Measurements from ENCODE around the gene DLG2. TPM values are rescaled to one million over a fixed set of nuclear protein-coding genes. Genes with fewer than 3 reads are reported as not detected.

Gene DLG2
- total and polyA plus RNA-seq, 4 donors, result 0.30 to 5.5 (median 0.68) TPM

DNA sequence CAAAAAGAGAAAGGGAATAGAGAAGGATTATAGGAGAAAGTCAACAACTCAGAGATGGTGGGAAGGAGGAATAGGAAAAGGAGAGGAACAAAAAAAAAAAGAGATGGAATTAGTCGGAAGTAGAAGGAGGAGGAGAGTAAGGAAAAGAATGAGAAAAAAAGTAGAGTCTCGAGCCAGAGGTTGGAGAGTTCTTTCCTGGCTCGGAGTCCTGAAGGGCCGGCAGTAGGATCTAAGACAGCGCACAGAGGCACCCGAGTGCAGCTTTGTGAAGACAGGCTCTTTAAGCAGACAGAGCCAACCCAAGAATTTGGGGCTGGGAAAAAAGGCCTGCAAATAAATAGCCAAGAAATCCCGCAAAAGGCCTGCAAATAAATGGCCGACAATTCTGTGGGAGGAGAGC lies 2170.6 kb downstream of the DLG2 start:
- no peaks in the 10 kb centered on the region for H3K27me3 ChIP-seq (ENCODE audit: control insufficient read depth in 4 of 4, insufficient read depth in 4 of 4, low read length in 3 of 4)
- no peaks in the 10 kb centered on the region for H3K9me3 ChIP-seq (ENCODE audit: control insufficient read depth in 4 of 4, low read length in 3 of 4)
- H3K9ac ChIP-seq (ENCODE audit: low read depth in 1 of 2, low read length in 2 of 2), result no peak overlapping the region
- TF ChIP-seq, protein P1, sequence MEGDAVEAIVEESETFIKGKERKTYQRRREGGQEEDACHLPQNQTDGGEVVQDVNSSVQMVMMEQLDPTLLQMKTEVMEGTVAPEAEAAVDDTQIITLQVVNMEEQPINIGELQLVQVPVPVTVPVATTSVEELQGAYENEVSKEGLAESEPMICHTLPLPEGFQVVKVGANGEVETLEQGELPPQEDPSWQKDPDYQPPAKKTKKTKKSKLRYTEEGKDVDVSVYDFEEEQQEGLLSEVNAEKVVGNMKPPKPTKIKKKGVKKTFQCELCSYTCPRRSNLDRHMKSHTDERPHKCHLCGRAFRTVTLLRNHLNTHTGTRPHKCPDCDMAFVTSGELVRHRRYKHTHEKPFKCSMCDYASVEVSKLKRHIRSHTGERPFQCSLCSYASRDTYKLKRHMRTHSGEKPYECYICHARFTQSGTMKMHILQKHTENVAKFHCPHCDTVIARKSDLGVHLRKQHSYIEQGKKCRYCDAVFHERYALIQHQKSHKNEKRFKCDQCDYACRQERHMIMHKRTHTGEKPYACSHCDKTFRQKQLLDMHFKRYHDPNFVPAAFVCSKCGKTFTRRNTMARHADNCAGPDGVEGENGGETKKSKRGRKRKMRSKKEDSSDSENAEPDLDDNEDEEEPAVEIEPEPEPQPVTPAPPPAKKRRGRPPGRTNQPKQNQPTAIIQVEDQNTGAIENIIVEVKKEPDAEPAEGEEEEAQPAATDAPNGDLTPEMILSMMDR (IDR thresholded peaks at IDR 0.05; ENCODE audit: low read depth, low read length, missing input control), result no peak
- TF ChIP-seq, protein P2, sequence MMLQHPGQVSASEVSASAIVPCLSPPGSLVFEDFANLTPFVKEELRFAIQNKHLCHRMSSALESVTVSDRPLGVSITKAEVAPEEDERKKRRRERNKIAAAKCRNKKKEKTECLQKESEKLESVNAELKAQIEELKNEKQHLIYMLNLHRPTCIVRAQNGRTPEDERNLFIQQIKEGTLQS (IDR thresholded peaks at IDR 0.05), result no peak
- TF ChIP-seq, protein P3, sequence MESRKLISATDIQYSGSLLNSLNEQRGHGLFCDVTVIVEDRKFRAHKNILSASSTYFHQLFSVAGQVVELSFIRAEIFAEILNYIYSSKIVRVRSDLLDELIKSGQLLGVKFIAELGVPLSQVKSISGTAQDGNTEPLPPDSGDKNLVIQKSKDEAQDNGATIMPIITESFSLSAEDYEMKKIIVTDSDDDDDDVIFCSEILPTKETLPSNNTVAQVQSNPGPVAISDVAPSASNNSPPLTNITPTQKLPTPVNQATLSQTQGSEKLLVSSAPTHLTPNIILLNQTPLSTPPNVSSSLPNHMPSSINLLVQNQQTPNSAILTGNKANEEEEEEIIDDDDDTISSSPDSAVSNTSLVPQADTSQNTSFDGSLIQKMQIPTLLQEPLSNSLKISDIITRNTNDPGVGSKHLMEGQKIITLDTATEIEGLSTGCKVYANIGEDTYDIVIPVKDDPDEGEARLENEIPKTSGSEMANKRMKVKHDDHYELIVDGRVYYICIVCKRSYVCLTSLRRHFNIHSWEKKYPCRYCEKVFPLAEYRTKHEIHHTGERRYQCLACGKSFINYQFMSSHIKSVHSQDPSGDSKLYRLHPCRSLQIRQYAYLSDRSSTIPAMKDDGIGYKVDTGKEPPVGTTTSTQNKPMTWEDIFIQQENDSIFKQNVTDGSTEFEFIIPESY (IDR thresholded peaks at IDR 0.05), result no peak
- TF ChIP-seq HNF4G (IDR thresholded peaks at IDR 0.05) (no peak), FOXA1 (IDR thresholded peaks at IDR 0.05) (no peak), RAD21 (IDR thresholded peaks at IDR 0.05) (no peak), JUND (IDR thresholded peaks at IDR 0.05) (no peak), SP1 (IDR thresholded peaks at IDR 0.05) (no peak), NR2F2 (IDR thresholded peaks at IDR 0.05) (no peak)
- TF ChIP-seq, protein P4, sequence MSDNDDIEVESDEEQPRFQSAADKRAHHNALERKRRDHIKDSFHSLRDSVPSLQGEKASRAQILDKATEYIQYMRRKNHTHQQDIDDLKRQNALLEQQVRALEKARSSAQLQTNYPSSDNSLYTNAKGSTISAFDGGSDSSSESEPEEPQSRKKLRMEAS (IDR thresholded peaks at IDR 0.05), result no peak
- TF ChIP-seq, protein P5, sequence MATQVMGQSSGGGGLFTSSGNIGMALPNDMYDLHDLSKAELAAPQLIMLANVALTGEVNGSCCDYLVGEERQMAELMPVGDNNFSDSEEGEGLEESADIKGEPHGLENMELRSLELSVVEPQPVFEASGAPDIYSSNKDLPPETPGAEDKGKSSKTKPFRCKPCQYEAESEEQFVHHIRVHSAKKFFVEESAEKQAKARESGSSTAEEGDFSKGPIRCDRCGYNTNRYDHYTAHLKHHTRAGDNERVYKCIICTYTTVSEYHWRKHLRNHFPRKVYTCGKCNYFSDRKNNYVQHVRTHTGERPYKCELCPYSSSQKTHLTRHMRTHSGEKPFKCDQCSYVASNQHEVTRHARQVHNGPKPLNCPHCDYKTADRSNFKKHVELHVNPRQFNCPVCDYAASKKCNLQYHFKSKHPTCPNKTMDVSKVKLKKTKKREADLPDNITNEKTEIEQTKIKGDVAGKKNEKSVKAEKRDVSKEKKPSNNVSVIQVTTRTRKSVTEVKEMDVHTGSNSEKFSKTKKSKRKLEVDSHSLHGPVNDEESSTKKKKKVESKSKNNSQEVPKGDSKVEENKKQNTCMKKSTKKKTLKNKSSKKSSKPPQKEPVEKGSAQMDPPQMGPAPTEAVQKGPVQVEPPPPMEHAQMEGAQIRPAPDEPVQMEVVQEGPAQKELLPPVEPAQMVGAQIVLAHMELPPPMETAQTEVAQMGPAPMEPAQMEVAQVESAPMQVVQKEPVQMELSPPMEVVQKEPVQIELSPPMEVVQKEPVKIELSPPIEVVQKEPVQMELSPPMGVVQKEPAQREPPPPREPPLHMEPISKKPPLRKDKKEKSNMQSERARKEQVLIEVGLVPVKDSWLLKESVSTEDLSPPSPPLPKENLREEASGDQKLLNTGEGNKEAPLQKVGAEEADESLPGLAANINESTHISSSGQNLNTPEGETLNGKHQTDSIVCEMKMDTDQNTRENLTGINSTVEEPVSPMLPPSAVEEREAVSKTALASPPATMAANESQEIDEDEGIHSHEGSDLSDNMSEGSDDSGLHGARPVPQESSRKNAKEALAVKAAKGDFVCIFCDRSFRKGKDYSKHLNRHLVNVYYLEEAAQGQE (IDR thresholded peaks at IDR 0.05), result no peak
- H3K27ac ChIP-seq (ENCODE audit: low read depth in 1 of 2, low read length in 2 of 2), result no peak overlapping the region
- H3K4me1 ChIP-seq (ENCODE audit: control insufficient read depth in 4 of 4, insufficient read depth in 4 of 4, low read length in 3 of 4), result no peaks in the 10 kb centered on the region
- DNase-seq (ENCODE audit: low spot score), result no peak
- peaks cover 0 to 3% (median 0%) of the 10 kb centered on the region in 4 donors for H3K36me3 ChIP-seq (ENCODE audit: control insufficient read depth in 4 of 4, insufficient read depth in 3 of 4, low read depth in 1 of 4, low read length in 3 of 4)
- no peak overlapping the region for H3K4me3 ChIP-seq (ENCODE audit: low read depth in 1 of 3, low read length in 3 of 3)
- WGBS, result 91% methylated on average over 8 of the region's 8 CpGs

DNA sequence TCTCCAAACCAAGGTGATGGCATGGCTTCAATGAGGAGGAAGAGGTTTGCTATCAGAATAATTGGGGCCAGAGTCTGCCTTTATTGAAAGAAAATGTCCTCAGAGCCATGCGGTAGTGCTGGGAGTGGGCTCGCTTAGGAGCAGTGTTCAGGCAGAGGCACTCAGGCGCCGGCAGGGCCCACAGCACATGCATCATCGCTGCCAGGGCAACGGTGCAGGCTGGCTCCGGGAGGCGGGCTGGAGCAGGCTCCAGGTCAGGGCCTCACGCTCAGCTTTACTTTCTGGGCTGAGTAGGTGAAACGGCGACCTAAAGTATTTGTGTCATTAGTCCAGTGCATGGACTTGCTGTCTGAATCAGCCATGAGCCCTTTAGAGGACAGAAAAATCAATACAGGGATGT lies 2171.1 kb downstream of the DLG2 start:
- TF ChIP-seq FOXA1 (IDR thresholded peaks at IDR 0.05) (no peak), JUND (IDR thresholded peaks at IDR 0.05) (no peak), EGR1 (IDR thresholded peaks at IDR 0.05; ENCODE audit: low read depth in 2 of 2) (no peak), RAD21 (IDR thresholded peaks at IDR 0.05) (no peak)
- TF ChIP-seq, protein P4 (IDR thresholded peaks at IDR 0.05), result no peak
- TF ChIP-seq, protein P2 (IDR thresholded peaks at IDR 0.05), result no peak
- Histone ChIP-seq H3K27me3 (ENCODE audit: control insufficient read depth in 4 of 4, insufficient read depth in 4 of 4, low read length in 3 of 4) (no peaks in the 10 kb centered on the region), H3K27ac (ENCODE audit: low read depth in 1 of 2, low read length in 2 of 2) (no peak overlapping the region), H3K36me3 (ENCODE audit: control insufficient read depth in 4 of 4, insufficient read depth in 3 of 4, low read depth in 1 of 4, low read length in 3 of 4) (peaks cover 0 to 3% (median 0%) of the 10 kb centered on the region in 4 donors), H3K9ac (ENCODE audit: low read depth in 1 of 2, low read length in 2 of 2) (no peak overlapping the region), H3K4me3 (ENCODE audit: low read depth in 1 of 3, low read length in 3 of 3) (no peak overlapping the region), H3K4me1 (ENCODE audit: control insufficient read depth in 4 of 4, insufficient read depth in 4 of 4, low read length in 3 of 4) (no peaks in the 10 kb centered on the region), H3K9me3 (ENCODE audit: control insufficient read depth in 4 of 4, low read length in 3 of 4) (no peaks in the 10 kb centered on the region)
- DNase-seq (ENCODE audit: low spot score), result no peak
- WGBS, result 75% methylated on average over 11 of the region's 11 CpGs
